22Rv1 (cell line): ENCODE results near the gene RACK1.

Source experiments
- ZFX ChIP-seq: fragments of 450-650 bp; IDR thresholded peaks from 2 replicates; pipeline ENCODE4 v1.6.1; 2017; ENCODE audit warnings: antibody characterized with exemption, borderline replicate concordance
- TF ChIP-seq, protein P1 (sequence below): fragments of 450-650 bp; IDR thresholded peaks from 2 replicates; pipeline ENCODE4 v1.5.1; 2017; ENCODE audit warnings: mild to moderate bottlenecking

- TF ChIP-seq, protein P1, sequence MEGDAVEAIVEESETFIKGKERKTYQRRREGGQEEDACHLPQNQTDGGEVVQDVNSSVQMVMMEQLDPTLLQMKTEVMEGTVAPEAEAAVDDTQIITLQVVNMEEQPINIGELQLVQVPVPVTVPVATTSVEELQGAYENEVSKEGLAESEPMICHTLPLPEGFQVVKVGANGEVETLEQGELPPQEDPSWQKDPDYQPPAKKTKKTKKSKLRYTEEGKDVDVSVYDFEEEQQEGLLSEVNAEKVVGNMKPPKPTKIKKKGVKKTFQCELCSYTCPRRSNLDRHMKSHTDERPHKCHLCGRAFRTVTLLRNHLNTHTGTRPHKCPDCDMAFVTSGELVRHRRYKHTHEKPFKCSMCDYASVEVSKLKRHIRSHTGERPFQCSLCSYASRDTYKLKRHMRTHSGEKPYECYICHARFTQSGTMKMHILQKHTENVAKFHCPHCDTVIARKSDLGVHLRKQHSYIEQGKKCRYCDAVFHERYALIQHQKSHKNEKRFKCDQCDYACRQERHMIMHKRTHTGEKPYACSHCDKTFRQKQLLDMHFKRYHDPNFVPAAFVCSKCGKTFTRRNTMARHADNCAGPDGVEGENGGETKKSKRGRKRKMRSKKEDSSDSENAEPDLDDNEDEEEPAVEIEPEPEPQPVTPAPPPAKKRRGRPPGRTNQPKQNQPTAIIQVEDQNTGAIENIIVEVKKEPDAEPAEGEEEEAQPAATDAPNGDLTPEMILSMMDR, result no peak
- TF ChIP-seq ZFX, result no peak
These were observed 52.0 kb downstream of the RACK1 start for GRCh38 chr5:181191526-181192336.
